ENCODE data around the gene ERGIC2. TPM values are rescaled to one million over a fixed set of nuclear protein-coding genes. Genes with fewer than 3 reads are reported as not detected.

The ERGIC2 gene
- total and polyA plus RNA-seq, 9 of the 15 experiments (the other 6 are each of a cell fraction or from before 2014, with no cell fraction given): 24.1 to 180 (median 75.7) TPM

GRCh38 chr12:29380536-29381523 is at the start of gene ERGIC2 (continued):
- TF ChIP-seq RBM22 (IDR thresholded peaks at IDR 0.05; ENCODE audit: low read depth, low read length, poor library complexity, severe bottlenecking) (no peak), ZNF586 (CRISPR knock-in tag; conservative IDR thresholded peaks at IDR 0.05) (no peak), ZNF140 (CRISPR knock-in tag; IDR thresholded peaks at IDR 0.05) (no peak), ZNF699 (CRISPR knock-in tag; IDR thresholded peaks at IDR 0.05; ENCODE audit: insufficient replicate concordance) (no peak), NELFE (IDR thresholded peaks at IDR 0.05; ENCODE audit: insufficient read depth, insufficient read length) (no peak), U2AF2 (optimal IDR thresholded peaks at IDR 0.05; ENCODE audit: low read depth, low read length) (no peak), PATZ1 (CRISPR knock-in tag; IDR thresholded peaks at IDR 0.05; ENCODE audit: borderline replicate concordance) (no peak), HLTF (IDR thresholded peaks at IDR 0.05) (no peak), ZFP91 (CRISPR knock-in tag; IDR thresholded peaks at IDR 0.05) (peak; percentile 91), MXD1 (CRISPR knock-in tag; IDR thresholded peaks at IDR 0.05; ENCODE audit: borderline replicate concordance, poor library complexity, severe bottlenecking) (no peak), GATAD2A (IDR thresholded peaks at IDR 0.05) (no peak), NFE2 (IDR thresholded peaks at IDR 0.05; ENCODE audit: low read depth) (peak; percentile 45; the same call in 1 of the 2 replicates), PCBP1 (IDR thresholded peaks at IDR 0.05; ENCODE audit: low read depth, low read length, poor library complexity, severe bottlenecking) (no peak), ZNF445 (CRISPR knock-in tag; IDR thresholded peaks at IDR 0.05; ENCODE audit: low read depth) (no peak), SRSF9 (IDR thresholded peaks at IDR 0.05; ENCODE audit: borderline replicate concordance, low read depth, low read length) (no peak), GATA2 (CRISPR knock-in tag; IDR thresholded peaks at IDR 0.05) (no peak), RNF219 (CRISPR knock-in tag; IDR thresholded peaks at IDR 0.05) (no peak), ZNF165 (CRISPR knock-in tag; IDR thresholded peaks at IDR 0.05; ENCODE audit: borderline replicate concordance) (no peak), BDP1 (IDR thresholded peaks at IDR 0.05; ENCODE audit: insufficient read depth, insufficient read length) (no peak), RHOXF2B (CRISPR knock-in tag; conservative IDR thresholded peaks at IDR 0.05) (no peak)
